GM18505 (cell line): Measurements from ENCODE around the gene SHMT1.
"Not testable (repeated sequence)": the region's sequence is repeated elsewhere in the genome, so short reads cannot be mapped to it uniquely, and the experiment has no call there.

Source experiments
- ATAC-seq: cut with Tn5 transposase; IDR thresholded peaks from one replicate; pipeline ENCODE4 v1.9.1; 2021; ENCODE audit not compliant: unreplicated experiment
- POLR2A ChIP-seq: IDR thresholded peaks from 4 replicates; pipeline ENCODE4 v1.6.1; 2011; ENCODE audit warnings: borderline replicate concordance; ENCODE audit not compliant: insufficient read depth, insufficient read length; ENCODE audit errors: extremely low read depth

SHMT1 gene

GRCh38 chr17:18381953-18382245, 18.5 kb upstream of the SHMT1 start:
- no peak for TF ChIP-seq POLR2A
- ATAC-seq, result no peak

GRCh38 chr17:18381158-18381952, 18.0 kb upstream of the SHMT1 start:
- no peak for ATAC-seq
- no peak for TF ChIP-seq POLR2A

- no peak for TF ChIP-seq POLR2A
- no peak for ATAC-seq
Observed at GRCh38 chr17:18380471-18381157, 17.3 kb upstream of the SHMT1 start.

GRCh38 chr17:18379246-18380146, 16.1 kb upstream of the SHMT1 start:
- no peak for ATAC-seq
- no peak for TF ChIP-seq POLR2A

GRCh38 chr17:18378614-18379013, 15.3 kb upstream of the SHMT1 start:
- ATAC-seq, result not testable (repeated sequence)

GRCh38 chr17:18378205-18378505, 14.8 kb upstream of the SHMT1 start:
- no peak for ATAC-seq
- no peak for TF ChIP-seq POLR2A

- ATAC-seq, result no peak
- no peak for TF ChIP-seq POLR2A
Observed at GRCh38 chr17:18377437-18378204, 14.3 kb upstream of the SHMT1 start, which contains the start of gene EVPLL. Gene EVPLL (plus strand): TSS chr17:18377778. CDS start chr17:18380938, 3,160 bp downstream.

- no peak for TF ChIP-seq POLR2A
- ATAC-seq, result no peak
Observed at GRCh38 chr17:18374216-18374615, 10.9 kb upstream of the SHMT1 start.

GRCh38 chr17:18373181-18373580, 9.8 kb upstream of the SHMT1 start:
- not testable (repeated sequence) for ATAC-seq

- no peak for ATAC-seq
- no peak for TF ChIP-seq POLR2A
Observed at GRCh38 chr17:18371455-18371854, 8.1 kb upstream of the SHMT1 start.

GRCh38 chr17:18370761-18371160, 7.4 kb upstream of the SHMT1 start:
- no peak for TF ChIP-seq POLR2A
- no peak for ATAC-seq

- no peak for ATAC-seq
- TF ChIP-seq POLR2A, result no peak
Observed at GRCh38 chr17:18368946-18369345, 5.6 kb upstream of the SHMT1 start.

- TF ChIP-seq POLR2A, result no peak
- ATAC-seq, result no peak
Observed at GRCh38 chr17:18364166-18364565, 816 bp upstream of the SHMT1 start.

- no peak for ATAC-seq
- no peak for TF ChIP-seq POLR2A
Observed at GRCh38 chr17:18362698-18363100, 651 bp downstream of the SHMT1 start.
